Choroid plexus epithelial cell (primary cell): ENCODE data around the gene EBF4.
"Not testable (repeated sequence)": the region's sequence is repeated elsewhere in the genome, so short reads cannot be mapped to it uniquely, and the experiment has no call there.

Experiments
- DNase-seq: peaks from one replicate; pipeline ENCODE4 v3.0.0-alpha.2; 2010; ENCODE audit warnings: low read depth
- H3K4me3 ChIP-seq: 2 replicates; pipeline ENCODE4 v1.5.1; 2011; ENCODE audit warnings: low read depth, mild to moderate bottlenecking, control low read depth, low read length, moderate library complexity
- CTCF ChIP-seq: conservative IDR thresholded peaks from 2 replicates; pipeline ENCODE4 v1.5.1; 2011; ENCODE audit warnings: low read depth, mild to moderate bottlenecking, control low read depth, inconsistent platforms, low read length, moderate library complexity

Gene EBF4

GRCh38 chr20:2691127-2691526 is 1.5 kb upstream of the EBF4 start:
- no peak for DNase-seq
- TF ChIP-seq CTCF = no peak
- no peak overlapping the region for H3K4me3 ChIP-seq

- DNase-seq = no peak
- TF ChIP-seq CTCF = no peak
- no peak overlapping the region for H3K4me3 ChIP-seq
These were observed 931 bp upstream of the EBF4 start for GRCh38 chr20:2691663-2692035.

GRCh38 chr20:2692886-2693285 is 306 bp downstream of the EBF4 start:
- no peak overlapping the region for H3K4me3 ChIP-seq
- no peak for DNase-seq
- no peak for TF ChIP-seq CTCF

GRCh38 chr20:2693286-2694007 is 867 bp downstream of the EBF4 start:
- no peak for TF ChIP-seq CTCF
- DNase-seq = no peak
- no peak overlapping the region for H3K4me3 ChIP-seq

- no peak for DNase-seq
- H3K4me3 ChIP-seq = no peak overlapping the region
- no peak for TF ChIP-seq CTCF
These were observed 1.5 kb downstream of the EBF4 start for GRCh38 chr20:2694008-2694471.

- no peak for TF ChIP-seq CTCF
- H3K4me3 ChIP-seq = no peak overlapping the region
- DNase-seq = no peak
These were observed 1.9 kb downstream of the EBF4 start for GRCh38 chr20:2694519-2694918.

GRCh38 chr20:2695206-2695983 is 2.8 kb downstream of the EBF4 start:
- DNase-seq = no peak
- no peak overlapping the region for H3K4me3 ChIP-seq
- no peak for TF ChIP-seq CTCF

GRCh38 chr20:2695984-2696525 is 3.5 kb downstream of the EBF4 start:
- not testable (repeated sequence) for H3K4me3 ChIP-seq, DNase-seq
